Measurements from ENCODE around the gene ACTN1. TPM values are rescaled to one million over a fixed set of nuclear protein-coding genes. Genes with fewer than 3 reads are reported as not detected.
A peak's percentile ranks its signal among the peaks of the same experiment; 100 is the strongest.

The ACTN1 gene
- total and polyA plus RNA-seq, 8 donors: 24.4 to 133 (median 49.0) TPM

GRCh38 chr14:68945190-68945584 lies 33.9 kb downstream of the ACTN1 start:
- WGBS, 2 donors: 25 to 27% methylated on average over 4 of the region's 4 CpGs

DNA sequence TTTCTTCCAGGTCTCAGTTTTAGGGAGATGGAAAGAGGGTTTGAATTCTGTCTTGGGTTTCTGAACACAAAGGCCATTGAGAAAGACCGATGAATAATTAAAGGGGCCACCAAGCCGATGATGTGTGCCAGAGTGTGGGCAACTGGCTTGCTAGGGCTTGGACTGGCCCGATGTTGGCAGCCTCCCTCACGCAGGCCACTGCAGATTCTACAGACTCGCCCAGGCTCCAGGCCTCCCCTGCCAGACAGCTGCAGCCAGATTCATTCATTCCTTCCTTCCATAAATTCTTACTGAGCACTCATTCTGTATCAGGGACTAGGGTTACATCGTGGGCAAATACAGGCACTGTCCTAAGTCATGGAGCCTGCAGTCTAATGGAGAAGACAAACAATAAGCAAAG lies 34.9 kb downstream of the ACTN1 start:
- H3K27ac ChIP-seq: peak overlapping the region in 2 of 4 donors; percentile 69 to 90
- H3K9me3 ChIP-seq: no peaks in the 10 kb centered on the region
- DNase-seq (no peak), FAIRE-seq (no peak), ATAC-seq (no peak)
- TF ChIP-seq CTCF (IDR thresholded peaks at IDR 0.05): no peak
- no peaks in the 10 kb centered on the region for H3K36me3 ChIP-seq
- H3K27me3 ChIP-seq: no peaks in the 10 kb centered on the region
- H3K4me3 ChIP-seq: no peak overlapping the region
- 84 to 87% methylated on average over 6 of the region's 6 CpGs for WGBS, 2 donors
- H3K4me1 ChIP-seq: peaks cover 33 to 78% (median 43%) of the 10 kb centered on the region in 3 donors
- intact Hi-C loops (cut with DNase I): no loop called here

More at GRCh38 chr14:68945190-68945584, 33.9 kb downstream of the ACTN1 start:
- no peak for TF ChIP-seq CTCF (IDR thresholded peaks at IDR 0.05)
- Histone ChIP-seq H3K9me3 (no peaks in the 10 kb centered on the region), H3K27ac (peak overlapping the region in 3 of 4 donors; percentile 2 to 51 (median 17)), H3K27me3 (no peaks in the 10 kb centered on the region), H3K36me3 (no peaks in the 10 kb centered on the region), H3K4me3 (no peak overlapping the region), H3K4me1 (peaks cover 23 to 70% (median 33%) of the 10 kb centered on the region in 3 donors)
- DNase-seq (no peak), ATAC-seq (peak in 1 of 4 donors; percentile 2), FAIRE-seq (no peak)
- intact Hi-C loops (cut with DNase I): no loop called here

DNA sequence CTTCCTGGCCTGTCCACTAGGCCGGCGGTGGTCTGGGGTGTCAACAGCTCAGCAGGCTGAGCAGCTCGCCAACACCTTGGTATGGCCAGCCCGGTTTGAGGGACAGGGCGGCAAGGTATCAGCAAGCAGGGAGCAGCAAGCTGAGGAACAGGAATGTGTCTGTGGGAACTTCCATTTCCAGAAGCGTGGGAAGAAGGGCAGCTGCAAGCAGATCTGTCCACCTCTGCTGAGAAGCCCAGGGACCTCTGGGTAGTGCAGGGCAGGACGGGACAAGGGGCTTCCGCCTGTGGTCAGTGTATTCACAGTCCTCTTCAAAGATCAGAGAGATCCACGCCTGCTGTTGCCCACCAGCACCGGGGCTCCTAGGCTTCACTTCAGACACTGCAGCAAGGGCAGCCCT lies 36.0 kb downstream of the ACTN1 start:
- Histone ChIP-seq H3K4me1 (peaks cover 38 to 79% (median 53%) of the 10 kb centered on the region in 3 donors), H3K9me3 (no peaks in the 10 kb centered on the region), H3K27ac (peak overlapping the region; percentile 22 to 90 (median 48)), H3K36me3 (no peaks in the 10 kb centered on the region), H3K4me3 (no peak overlapping the region), H3K27me3 (no peaks in the 10 kb centered on the region)
- intact Hi-C loops (cut with DNase I): no loop called here
- no peak for TF ChIP-seq CTCF (IDR thresholded peaks at IDR 0.05)
- ATAC-seq (peak; percentile 1 to 49 (median 41)), FAIRE-seq (no peak), DNase-seq (peak in 5 of 6 donors; percentile 77 to 90 (median 84))
- 44 to 45% methylated on average over 10 of the region's 10 CpGs for WGBS, 2 donors

DNA sequence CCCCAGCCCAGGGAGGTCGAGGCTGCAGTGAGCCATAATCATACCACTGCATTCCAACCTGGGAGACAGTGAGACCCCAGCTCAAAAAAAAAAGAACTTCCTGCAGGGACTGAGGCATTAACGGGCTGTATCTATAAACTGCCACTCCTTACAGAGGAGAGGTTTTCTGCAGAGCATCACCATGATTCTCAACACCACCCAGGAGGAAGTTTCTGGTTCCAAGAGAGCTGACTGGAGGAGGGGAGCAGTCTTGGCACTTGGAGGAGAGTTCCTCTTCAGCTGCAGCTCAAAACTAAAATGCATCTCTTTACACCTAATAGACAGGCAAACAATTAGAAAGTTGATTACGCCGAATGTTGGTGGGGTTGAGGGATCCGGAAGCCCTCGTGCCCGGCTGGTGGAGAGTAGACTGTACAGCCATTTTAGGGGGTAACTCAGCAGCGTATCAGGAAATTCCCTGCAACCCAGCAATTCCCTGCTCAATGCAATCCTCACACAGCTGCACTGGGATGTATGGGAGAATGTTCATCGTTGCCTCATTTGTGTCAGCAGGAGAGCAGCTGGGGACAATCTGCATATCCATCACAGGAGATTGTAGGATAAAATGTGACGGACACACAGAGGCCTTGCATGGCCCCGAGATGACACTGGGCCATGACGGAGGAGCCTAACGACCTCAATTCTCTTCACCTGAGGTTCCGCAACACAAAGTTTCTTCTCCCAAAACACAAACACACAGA lies 36.6 kb downstream of the ACTN1 start:
- Histone ChIP-seq H3K9me3 (no peaks in the 10 kb centered on the region), H3K27ac (peak overlapping the region; percentile 22 to 90 (median 48)), H3K4me3 (no peak overlapping the region), H3K4me1 (peaks cover 39 to 79% (median 59%) of the 10 kb centered on the region in 3 donors), H3K27me3 (no peaks in the 10 kb centered on the region), H3K36me3 (no peaks in the 10 kb centered on the region)
- WGBS, 2 donors: 68 to 74% methylated on average over 14 of the region's 14 CpGs
- no peak for TF ChIP-seq CTCF (IDR thresholded peaks at IDR 0.05)
- DNase-seq: no peak
- intact Hi-C loops (cut with DNase I): no loop called here
- no peak for FAIRE-seq
- ATAC-seq: no peak

- FAIRE-seq (no peak), DNase-seq (peak in 4 of 6 donors; percentile 57 to 63 (median 60)), ATAC-seq (peak in 2 of 4 donors; percentile 2 to 3)
- TF ChIP-seq CTCF (IDR thresholded peaks at IDR 0.05): peak in 1 of 4 donors; percentile 18
- 50 to 65% methylated on average over 5 of the region's 5 CpGs for WGBS, 2 donors
- Histone ChIP-seq H3K4me3 (no peak overlapping the region), H3K4me1 (peaks cover 46 to 83% (median 66%) of the 10 kb centered on the region in 3 donors), H3K9me3 (no peaks in the 10 kb centered on the region), H3K27ac (peak overlapping the region in 2 of 4 donors; percentile 90 to 97), H3K36me3 (no peaks in the 10 kb centered on the region), H3K27me3 (no peaks in the 10 kb centered on the region)
- intact Hi-C loops (cut with DNase I): no loop called here
These were observed 37.3 kb downstream of the ACTN1 start for GRCh38 chr14:68941820-68942219.

Measured in pancreas (tissue), 10 donors.